Glutamatergic neuron (in vitro differentiated cells): Measurements from ENCODE around the gene CCNY. TPM values are rescaled to one million over a fixed set of nuclear protein-coding genes. Genes with fewer than 3 reads are reported as not detected.

Source experiments
- DNase-seq: peaks from one replicate; pipeline ENCODE4 v3.0.0; 2022
- H3K27ac Mint-ChIP-seq: one replicate; pipeline ENCODE4 v1.8.0; 2020; ENCODE audit warnings: mild to moderate bottlenecking, mixed read lengths, inconsistent platforms; ENCODE audit not compliant: unreplicated experiment
- H3K27me3 Mint-ChIP-seq: one replicate; pipeline ENCODE4 v1.8.0; 2020; ENCODE audit warnings: mild to moderate bottlenecking, moderate library complexity, mixed read lengths, inconsistent platforms; ENCODE audit not compliant: unreplicated experiment
- H3K36me3 Mint-ChIP-seq: one replicate; pipeline ENCODE4 v1.8.0; 2020; ENCODE audit warnings: mild to moderate bottlenecking, mixed read lengths, inconsistent platforms; ENCODE audit not compliant: unreplicated experiment
- H3K4me1 Mint-ChIP-seq: one replicate; pipeline ENCODE4 v1.8.0; 2020; ENCODE audit warnings: mild to moderate bottlenecking, low read depth, mixed read lengths, inconsistent platforms; ENCODE audit not compliant: unreplicated experiment
- H3K4me3 Mint-ChIP-seq: one replicate; pipeline ENCODE4 v1.8.0; 2020; ENCODE audit warnings: mild to moderate bottlenecking, mixed read lengths, inconsistent platforms; ENCODE audit not compliant: unreplicated experiment
- H3K9me3 Mint-ChIP-seq: one replicate; pipeline ENCODE4 v1.8.0; 2020; ENCODE audit warnings: mild to moderate bottlenecking, moderate library complexity, mixed read lengths, inconsistent platforms; ENCODE audit not compliant: unreplicated experiment
- CTCF ChIP-seq: fragments of 200-600 bp; sonication (generic); IDR thresholded peaks from one replicate; pipeline ENCODE4 v1.5.0; 2021; ENCODE audit not compliant: partially characterized antibody, unreplicated experiment
- total RNA-seq: library from RNA; stranded (reverse); fragmentation: NEBNext Ultra II Directional; extraction: Animal tissue kit (Norgen Biotek cat#: 25700); gene quantifications from one replicate; pipeline ENCODE4 v1.2.1, GENCODE V29; 2021; ENCODE audit not compliant: unreplicated experiment

CCNY gene
- total RNA-seq, 1 donor from 2014 or later: 219 TPM

DNA sequence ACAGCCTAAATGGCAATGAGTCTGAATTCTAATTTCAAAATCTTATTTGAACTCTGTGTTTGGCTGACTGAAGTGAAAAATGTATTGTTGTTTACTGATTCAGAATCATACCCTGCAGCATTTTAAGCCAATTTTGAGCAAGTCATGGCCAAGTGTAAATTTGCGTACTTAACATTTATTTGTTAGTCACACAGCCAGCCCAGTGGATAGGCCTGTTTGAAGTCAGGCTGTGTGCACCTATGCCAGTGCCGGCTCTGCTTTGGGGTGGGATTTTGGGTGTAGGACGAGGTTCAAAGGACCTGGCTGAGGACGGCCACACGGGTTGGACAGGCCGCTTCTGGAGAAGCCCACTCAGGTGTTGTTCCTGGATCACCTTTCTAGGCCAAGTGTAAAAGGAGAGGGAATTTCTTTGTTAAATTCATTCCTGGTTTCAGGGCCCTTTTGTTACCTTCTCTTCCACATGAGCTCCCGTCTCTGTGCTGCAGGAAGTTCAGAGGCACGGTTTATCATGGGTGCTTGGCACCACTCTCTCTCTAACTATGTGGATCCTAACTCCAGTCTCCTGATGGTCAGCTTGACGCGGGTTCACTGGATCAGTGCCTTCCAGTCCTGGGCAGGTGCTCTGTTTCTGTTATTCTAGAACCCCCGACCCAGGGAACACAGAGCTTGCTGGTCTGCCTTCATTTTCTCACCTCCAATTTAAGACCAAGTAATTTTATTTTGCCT is 84.7 kb downstream of the CCNY start:
- no peak overlapping the region for H3K4me3 Mint-ChIP-seq
- peak overlapping the region; percentile 28 for H3K27ac Mint-ChIP-seq

GRCh38 chr10:35421553-35422178 is 85.4 kb downstream of the CCNY start:
- peaks cover 27% of the 10 kb centered on the region for H3K9me3 Mint-ChIP-seq
- TF ChIP-seq CTCF: no peak
- DNase-seq: no peak
- peak overlapping the region; percentile 16 for H3K27ac Mint-ChIP-seq
- peak overlapping the region; percentile 31 for H3K4me3 Mint-ChIP-seq
- no peaks in the 10 kb centered on the region for H3K36me3 Mint-ChIP-seq
- peaks cover 72% of the 10 kb centered on the region for H3K4me1 Mint-ChIP-seq
- peaks cover 19% of the 10 kb centered on the region for H3K27me3 Mint-ChIP-seq

More for the DNA sequence above, 84.7 kb downstream of the CCNY start:
- TF ChIP-seq CTCF: no peak
- Mint-ChIP-seq H3K9me3 (peaks cover 25% of the 10 kb centered on the region), H3K36me3 (no peaks in the 10 kb centered on the region), H3K27me3 (peaks cover 20% of the 10 kb centered on the region), H3K4me1 (peaks cover 72% of the 10 kb centered on the region)
- no peak for DNase-seq

DNA sequence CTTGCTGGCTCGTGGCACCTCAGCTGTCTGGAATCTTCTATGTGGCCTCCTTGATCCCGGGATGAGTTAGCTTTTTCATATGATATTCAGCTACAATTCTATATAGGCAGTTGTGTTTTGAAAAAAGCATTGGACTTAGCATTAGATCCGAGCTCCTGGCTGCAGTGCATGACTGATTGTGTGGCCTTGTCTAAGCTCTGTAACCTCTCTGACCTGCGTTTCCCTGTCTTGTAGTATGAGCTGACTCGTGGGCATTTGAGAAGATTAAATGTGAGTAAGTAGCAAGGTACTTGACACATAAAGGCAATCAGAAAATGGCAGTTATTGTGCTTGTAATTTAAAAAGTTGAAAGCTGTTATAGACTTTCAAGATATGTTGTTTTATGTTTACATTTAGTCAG is 85.9 kb downstream of the CCNY start:
- Mint-ChIP-seq H3K9me3 (peaks cover 27% of the 10 kb centered on the region), H3K27ac (no peak overlapping the region), H3K36me3 (no peaks in the 10 kb centered on the region), H3K27me3 (peaks cover 19% of the 10 kb centered on the region), H3K4me3 (peak overlapping the region; percentile 8), H3K4me1 (peaks cover 72% of the 10 kb centered on the region)
- no peak for TF ChIP-seq CTCF
- no peak for DNase-seq

- peaks cover 71% of the 10 kb centered on the region for H3K4me1 Mint-ChIP-seq
- H3K27ac Mint-ChIP-seq: no peak overlapping the region
Observed at GRCh38 chr10:35423505-35424306, 87.4 kb downstream of the CCNY start.

More at GRCh38 chr10:35423505-35424306, 87.4 kb downstream of the CCNY start:
- no peak for TF ChIP-seq CTCF
- Mint-ChIP-seq H3K36me3 (no peaks in the 10 kb centered on the region), H3K9me3 (peaks cover 28% of the 10 kb centered on the region), H3K27me3 (peaks cover 18% of the 10 kb centered on the region), H3K4me3 (no peak overlapping the region)
- DNase-seq: no peak
